ENCODE measurements around the gene MOSMO. TPM values are rescaled to one million over a fixed set of nuclear protein-coding genes. Genes with fewer than 3 reads are reported as not detected.

MOSMO gene
- total and polyA plus RNA-seq, 2 donors (not counting 3 experiments of a cell fraction or from before 2014, with no cell fraction given) = 15.9 to 22.0 TPM

GRCh38 chr16:21987498-21987897 is 20.4 kb upstream of the MOSMO start:
- CTCF ChIA-PET = interaction anchor here (1.1 to 1.7 kb wide), 3 partner anchors 11 to 201 kb away, joined by 3 to 7 read pairs (median 6); no protein-coding TSS in a partner anchor
- no peak overlapping the region for H3K9ac ChIP-seq (replicated peaks; ENCODE audit: extremely low read depth, insufficient read depth, low read length)
- dilution Hi-C loops (cut with MboI; ENCODE audit: extremely low pct_ligation_motif_present, low sequenced_read_pairs) (no loop called here), intact Hi-C loops (cut with micrococcal nuclease) (no loop called here)
- peaks cover under 1 to 9% of the 10 kb centered on the region in 2 experiments for H3K36me3 ChIP-seq (ENCODE audit: control insufficient read depth in 2 of 2, extremely low read depth in 1 of 2, insufficient read depth in 2 of 2, low read length in 2 of 2)
- DNase-seq (ENCODE audit: low read depth, low spot score) = no peak
- H3K4me1 ChIP-seq (ENCODE audit: control insufficient read depth, extremely low read depth, insufficient read depth, low read length) = no peaks in the 10 kb centered on the region
- FAIRE-seq = no peak
- TF ChIP-seq MYC (IDR thresholded peaks at IDR 0.05; ENCODE audit: low read depth, low read length) (no peak), FOS (IDR thresholded peaks at IDR 0.05; ENCODE audit: borderline replicate concordance, insufficient read depth, low read length) (no peak), CTCF (IDR thresholded peaks at IDR 0.05; ENCODE audit: extremely low read depth in 1 of 2, insufficient read depth in 1 of 2, low read depth in 1 of 2, low read length in 2 of 2) (no peak), MAX (IDR thresholded peaks at IDR 0.05; ENCODE audit: insufficient read depth, insufficient read length) (no peak), POLR2A (IDR thresholded peaks at IDR 0.05; ENCODE audit: low read depth, low read length) (no peak), EZH2 (IDR thresholded peaks at IDR 0.05; ENCODE audit: borderline replicate concordance, low read depth, low read length, severe bottlenecking) (no peak), JUN (IDR thresholded peaks at IDR 0.05; ENCODE audit: borderline replicate concordance, insufficient read depth, insufficient read length, low read depth) (no peak), GATA2 (IDR thresholded peaks at IDR 0.05; ENCODE audit: insufficient read depth, insufficient read length, low read depth, low read length) (no peak), POLR2AphosphoS5 (IDR thresholded peaks at IDR 0.05; ENCODE audit: insufficient read depth, low read depth, low read length) (no peak)
- no peaks in the 10 kb centered on the region for H3K79me2 ChIP-seq (ENCODE audit: control insufficient read depth, insufficient read depth, low read length)
- no peak overlapping the region for H3K27ac ChIP-seq (ENCODE audit: insufficient read depth, low read depth, low read length)
- no peaks in the 10 kb centered on the region for H3K27me3 ChIP-seq (ENCODE audit: control insufficient read depth in 2 of 2, insufficient read depth in 2 of 2, low read length in 2 of 2)
- no peak overlapping the region for H3K4me2 ChIP-seq (ENCODE audit: insufficient read depth, low read length)
- no peak overlapping the region for H2AFZ ChIP-seq (ENCODE audit: low read depth, low read length)
- H3K9me1 ChIP-seq (replicated peaks; ENCODE audit: control insufficient read depth, extremely low read depth, insufficient read depth, low read length) = no peaks in the 10 kb centered on the region
- no peaks in the 10 kb centered on the region for H3K9me3 ChIP-seq (replicated peaks; ENCODE audit: control insufficient read depth, insufficient read depth, low read length)
- BruUV-seq (replicated peaks) = no TSS peak
- H4K20me1 ChIP-seq (replicated peaks; ENCODE audit: control insufficient read depth, extremely low read depth, insufficient read depth, low read length) = no peaks in the 10 kb centered on the region
- H3K4me3 ChIP-seq (replicated peaks in 1 of 3; ENCODE audit: insufficient read depth in 1 of 3, low read depth in 1 of 3, low read length in 3 of 3) = no peak overlapping the region
- POLR2A ChIA-PET = interaction anchor here (0.7 kb wide), 1 partner anchor 205 kb away, joined by 3 read pairs; no protein-coding TSS in a partner anchor

Data from endothelial cell of umbilical vein (primary cell).